ENCODE data around the gene MED15.

MED15 gene

DNA sequence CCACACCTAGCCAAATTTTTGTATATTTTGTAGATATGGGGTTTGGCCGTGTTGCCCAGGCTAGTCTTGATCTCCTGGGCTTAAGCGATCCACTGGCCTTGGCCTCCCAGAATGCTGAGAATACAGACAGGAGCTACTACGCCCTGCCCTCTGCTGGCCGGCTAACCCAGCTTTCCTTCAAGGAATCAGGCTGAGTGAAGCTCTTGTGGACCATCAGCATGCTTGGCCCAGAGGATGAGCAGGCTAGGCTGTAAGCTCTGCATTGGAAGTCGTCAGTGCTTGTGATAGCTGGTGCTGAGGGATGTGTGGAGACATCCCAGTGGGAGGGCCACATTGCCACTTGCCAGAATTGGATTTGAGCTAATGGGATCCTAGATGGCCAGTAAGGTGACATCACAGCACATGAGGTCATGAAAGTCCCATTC lies 60.6 kb downstream of the MED15 start:
- Histone ChIP-seq H3K9ac (no peak overlapping the region), H2AFZ (no peak overlapping the region), H3K36me3 (ENCODE audit: control insufficient read depth, insufficient read depth, low read length) (no peaks in the 10 kb centered on the region), H3K9me3 (ENCODE audit: control insufficient read depth, low read length) (no peaks in the 10 kb centered on the region), H3K79me2 (no peaks in the 10 kb centered on the region), H3K4me2 (ENCODE audit: low read length) (no peak overlapping the region), H3K4me1 (no peaks in the 10 kb centered on the region), H3K27ac (no peak overlapping the region), H3K4me3 (ENCODE audit: low read depth, low read length) (no peak overlapping the region), H3K27me3 (ENCODE audit: control insufficient read depth, insufficient read depth, low read length) (no peaks in the 10 kb centered on the region)
- TF ChIP-seq, protein P1, sequence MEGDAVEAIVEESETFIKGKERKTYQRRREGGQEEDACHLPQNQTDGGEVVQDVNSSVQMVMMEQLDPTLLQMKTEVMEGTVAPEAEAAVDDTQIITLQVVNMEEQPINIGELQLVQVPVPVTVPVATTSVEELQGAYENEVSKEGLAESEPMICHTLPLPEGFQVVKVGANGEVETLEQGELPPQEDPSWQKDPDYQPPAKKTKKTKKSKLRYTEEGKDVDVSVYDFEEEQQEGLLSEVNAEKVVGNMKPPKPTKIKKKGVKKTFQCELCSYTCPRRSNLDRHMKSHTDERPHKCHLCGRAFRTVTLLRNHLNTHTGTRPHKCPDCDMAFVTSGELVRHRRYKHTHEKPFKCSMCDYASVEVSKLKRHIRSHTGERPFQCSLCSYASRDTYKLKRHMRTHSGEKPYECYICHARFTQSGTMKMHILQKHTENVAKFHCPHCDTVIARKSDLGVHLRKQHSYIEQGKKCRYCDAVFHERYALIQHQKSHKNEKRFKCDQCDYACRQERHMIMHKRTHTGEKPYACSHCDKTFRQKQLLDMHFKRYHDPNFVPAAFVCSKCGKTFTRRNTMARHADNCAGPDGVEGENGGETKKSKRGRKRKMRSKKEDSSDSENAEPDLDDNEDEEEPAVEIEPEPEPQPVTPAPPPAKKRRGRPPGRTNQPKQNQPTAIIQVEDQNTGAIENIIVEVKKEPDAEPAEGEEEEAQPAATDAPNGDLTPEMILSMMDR (IDR thresholded peaks at IDR 0.05): no peak

DNA sequence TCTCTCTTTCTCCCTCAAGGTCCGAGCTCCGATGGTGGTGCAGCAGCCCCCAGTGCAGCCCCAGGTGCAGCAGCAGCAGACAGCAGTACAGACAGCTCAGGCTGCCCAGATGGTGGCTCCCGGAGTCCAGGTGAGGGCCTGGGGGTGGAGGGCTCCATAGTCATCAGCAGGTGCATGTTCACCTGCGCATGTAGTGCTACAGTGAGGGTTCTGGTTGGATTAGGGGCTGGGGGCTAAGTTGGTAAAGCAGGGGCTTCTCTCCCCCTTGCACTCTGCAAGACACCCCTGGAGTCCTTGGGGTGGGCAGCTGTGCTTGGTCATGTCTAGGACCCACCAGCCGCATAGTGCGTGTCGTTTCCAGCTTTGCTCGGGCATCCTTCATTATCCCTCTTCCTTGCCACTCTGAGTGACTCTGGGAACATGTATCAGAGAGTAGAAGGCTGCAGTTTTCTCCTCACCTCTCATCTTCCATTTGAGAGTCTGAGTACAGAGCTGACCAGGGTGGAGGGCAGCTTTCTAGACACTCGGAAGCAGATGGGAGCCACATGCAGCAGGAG lies 61.2 kb downstream of the MED15 start:
- TF ChIP-seq, protein P1 (IDR thresholded peaks at IDR 0.05): no peak
- H3K4me1 ChIP-seq: no peaks in the 10 kb centered on the region
- no peaks in the 10 kb centered on the region for H3K9me3 ChIP-seq (ENCODE audit: control insufficient read depth, low read length)
- no peak overlapping the region for H3K9ac ChIP-seq
- no peak overlapping the region for H3K4me3 ChIP-seq (ENCODE audit: low read depth, low read length)
- H3K27ac ChIP-seq: no peak overlapping the region
- H3K79me2 ChIP-seq: no peaks in the 10 kb centered on the region
- H3K27me3 ChIP-seq (ENCODE audit: control insufficient read depth, insufficient read depth, low read length): no peaks in the 10 kb centered on the region
- H3K36me3 ChIP-seq (ENCODE audit: control insufficient read depth, insufficient read depth, low read length): no peaks in the 10 kb centered on the region
- no peak overlapping the region for H2AFZ ChIP-seq
- H3K4me2 ChIP-seq (ENCODE audit: low read length): no peak overlapping the region

DNA sequence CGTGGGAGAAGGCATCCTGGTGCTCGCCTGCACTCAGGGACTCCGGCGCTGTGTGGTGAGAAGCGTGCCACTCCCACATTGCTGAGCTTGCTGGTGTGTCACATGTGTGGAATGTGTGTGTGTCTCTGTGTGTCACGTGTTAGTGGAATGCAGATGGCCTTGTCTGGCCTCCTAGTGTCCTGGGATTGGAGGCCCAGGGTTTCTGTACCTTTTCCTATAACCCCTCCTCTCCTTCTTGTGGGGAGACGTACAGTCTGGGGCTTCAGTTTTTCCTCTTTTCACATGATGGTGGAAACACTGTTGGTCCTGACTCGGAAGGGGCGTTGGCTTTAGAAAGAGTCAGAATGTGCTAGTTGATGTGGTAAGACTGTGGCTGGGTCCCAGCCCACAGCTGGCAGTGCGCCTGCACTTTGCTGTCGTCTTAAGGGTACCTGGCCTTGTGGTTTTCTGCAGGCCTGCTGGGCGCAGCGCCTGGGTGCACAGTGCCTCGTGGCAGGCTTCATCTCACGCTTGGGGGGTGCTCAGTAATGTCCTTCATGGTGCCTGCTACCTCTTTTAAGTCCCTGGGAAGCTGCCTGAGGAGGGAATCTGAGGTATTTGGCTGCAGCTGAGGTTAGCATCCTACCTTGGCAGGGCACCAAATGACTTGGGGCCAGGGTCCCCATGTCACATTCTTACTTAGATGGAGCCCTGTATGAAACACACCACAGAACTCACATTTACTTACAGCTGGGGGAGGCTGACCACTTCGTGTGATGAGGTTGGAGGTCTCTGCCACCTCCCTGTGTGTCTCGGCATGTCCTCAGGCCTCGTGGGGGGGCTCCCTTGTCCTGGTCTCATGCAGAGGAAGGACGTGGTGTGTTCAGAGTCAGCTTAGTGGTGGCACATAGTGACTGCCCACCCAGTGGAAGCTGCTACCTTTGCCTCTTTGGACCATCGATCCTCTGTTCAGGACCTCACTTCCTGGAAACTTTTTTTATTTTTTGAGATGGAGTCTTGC lies 61.9 kb downstream of the MED15 start:
- no peaks in the 10 kb centered on the region for H3K79me2 ChIP-seq
- no peaks in the 10 kb centered on the region for H3K4me1 ChIP-seq
- H3K4me3 ChIP-seq (ENCODE audit: low read depth, low read length): no peak overlapping the region
- H3K9ac ChIP-seq: no peak overlapping the region
- TF ChIP-seq, protein P1 (IDR thresholded peaks at IDR 0.05): no peak
- no peaks in the 10 kb centered on the region for H3K36me3 ChIP-seq (ENCODE audit: control insufficient read depth, insufficient read depth, low read length)
- no peak overlapping the region for H2AFZ ChIP-seq
- H3K27ac ChIP-seq: no peak overlapping the region
- no peaks in the 10 kb centered on the region for H3K9me3 ChIP-seq (ENCODE audit: control insufficient read depth, low read length)
- H3K4me2 ChIP-seq (ENCODE audit: low read length): no peak overlapping the region
- H3K27me3 ChIP-seq (ENCODE audit: control insufficient read depth, insufficient read depth, low read length): no peaks in the 10 kb centered on the region

DNA sequence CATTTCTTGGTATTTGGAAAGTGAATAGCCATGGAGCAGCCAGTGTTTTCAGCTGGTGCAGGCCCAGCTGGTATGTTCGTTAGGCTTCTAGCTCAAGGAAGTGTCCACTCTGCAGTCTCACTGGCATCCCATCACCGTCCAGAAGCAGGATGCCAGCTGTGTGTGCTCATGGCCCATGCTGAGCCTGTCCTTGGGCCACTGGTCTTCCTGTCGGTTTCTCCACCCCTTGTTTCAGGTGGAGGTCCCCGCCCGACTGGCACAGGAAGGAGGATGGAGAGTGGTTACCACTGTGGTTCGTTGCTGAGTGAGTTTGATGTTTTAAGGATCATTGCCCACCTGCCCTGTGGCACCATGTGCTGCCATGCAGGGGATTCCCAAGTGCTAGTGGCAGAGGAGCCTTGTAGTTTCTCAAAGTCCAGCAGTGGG lies 63.7 kb downstream of the MED15 start:
- TF ChIP-seq, protein P1 (IDR thresholded peaks at IDR 0.05): no peak
- Histone ChIP-seq H3K27me3 (ENCODE audit: control insufficient read depth, insufficient read depth, low read length) (no peaks in the 10 kb centered on the region), H3K36me3 (ENCODE audit: control insufficient read depth, insufficient read depth, low read length) (no peaks in the 10 kb centered on the region), H3K9ac (no peak overlapping the region), H3K4me1 (no peaks in the 10 kb centered on the region), H2AFZ (no peak overlapping the region), H3K27ac (no peak overlapping the region), H3K79me2 (no peaks in the 10 kb centered on the region), H3K4me3 (ENCODE audit: low read depth, low read length) (no peak overlapping the region), H3K9me3 (ENCODE audit: control insufficient read depth, low read length) (no peaks in the 10 kb centered on the region), H3K4me2 (ENCODE audit: low read length) (no peak overlapping the region)
